H9 (cell line): ENCODE measurements around the gene TRPM8. TPM values are rescaled to one million over a fixed set of nuclear protein-coding genes. Genes with fewer than 3 reads are reported as not detected.

ENCODE experiments used
- DNase-seq: peaks from one replicate; pipeline ENCODE4 v3.0.0-alpha.2; 2017
- H2AFZ ChIP-seq: one replicate; pipeline ENCODE4 v1.6.1; 2013; ENCODE audit warnings: mild to moderate bottlenecking, low read length, control low read depth, moderate library complexity
- H2AK5ac ChIP-seq: 2 replicates; pipeline ENCODE4 v1.6.1; 2013; ENCODE audit warnings: low read length, control low read depth, mixed read lengths; ENCODE audit not compliant: insufficient read length
- H2BK120ac ChIP-seq: one replicate; pipeline ENCODE4 v1.6.1; 2013; ENCODE audit warnings: low read depth, mild to moderate bottlenecking, low read length, control low read depth, inconsistent platforms; ENCODE audit not compliant: poor library complexity, severe bottlenecking
- H2BK12ac ChIP-seq: 2 replicates; pipeline ENCODE4 v1.6.1; 2013; ENCODE audit warnings: low read length, control low read depth, mixed read lengths, low read depth; ENCODE audit not compliant: insufficient read length
- H2BK15ac ChIP-seq: 2 replicates; pipeline ENCODE4 v1.6.1; 2013; ENCODE audit warnings: low read depth, low read length, control low read depth
- H2BK20ac ChIP-seq: one replicate; pipeline ENCODE4 v1.6.1; 2013; ENCODE audit warnings: low read depth, mild to moderate bottlenecking, low read length, control low read depth, inconsistent platforms; ENCODE audit not compliant: poor library complexity, severe bottlenecking
- H2BK5ac ChIP-seq: 2 replicates; pipeline ENCODE4 v1.6.1; 2013; ENCODE audit warnings: low read length, control low read depth, mixed read lengths; ENCODE audit not compliant: insufficient read length
- H3K14ac ChIP-seq: 2 replicates; pipeline ENCODE4 v1.6.1; 2013; ENCODE audit warnings: low read length, control low read depth; ENCODE audit not compliant: insufficient read depth
- H3K18ac ChIP-seq: 2 replicates; pipeline ENCODE4 v1.6.1; 2013; ENCODE audit warnings: low read depth, mild to moderate bottlenecking, mixed read lengths, low read length, control low read depth; ENCODE audit not compliant: insufficient read length
- H3K23ac ChIP-seq: 2 replicates; pipeline ENCODE4 v1.6.1; 2013; ENCODE audit warnings: low read length, control low read depth, mixed read lengths, low read depth; ENCODE audit not compliant: insufficient read length
- H3K23me2 ChIP-seq: 2 replicates; pipeline ENCODE4 v1.6.1; 2013; ENCODE audit warnings: low read depth, mild to moderate bottlenecking, mixed read lengths, low read length, control low read depth; ENCODE audit not compliant: insufficient read length, poor library complexity, severe bottlenecking
- H3K27ac ChIP-seq: 2 replicates; pipeline ENCODE4 v1.5.1; 2013; ENCODE audit warnings: low read length, control low read depth, mixed read lengths, low read depth; ENCODE audit not compliant: insufficient read length
- H3K27me3 ChIP-seq: 2 replicates; pipeline ENCODE4 v1.6.1; 2013; ENCODE audit warnings: low read length, control low read depth, inconsistent platforms; ENCODE audit not compliant: insufficient read depth
- H3K4ac ChIP-seq: 2 replicates; pipeline ENCODE4 v1.6.1; 2013; ENCODE audit warnings: low read depth, mild to moderate bottlenecking, control low read depth, inconsistent platforms, low read length, moderate library complexity
- H3K4me1 ChIP-seq: 2 replicates; pipeline ENCODE4 v1.6.1; 2013; ENCODE audit warnings: low read length, control low read depth, inconsistent platforms; ENCODE audit not compliant: insufficient read depth
- H3K4me2 ChIP-seq: 2 replicates; pipeline ENCODE4 v1.6.1; 2013; ENCODE audit warnings: low read length, control low read depth, mixed read lengths; ENCODE audit not compliant: insufficient read length, insufficient read depth
- H3K56ac ChIP-seq: 2 replicates; pipeline ENCODE4 v1.6.1; 2013; ENCODE audit warnings: low read depth, mild to moderate bottlenecking, mixed read lengths, low read length, control low read depth; ENCODE audit not compliant: insufficient read length
- H3K79me1 ChIP-seq: 2 replicates; pipeline ENCODE4 v1.6.1; 2013; ENCODE audit warnings: low read depth, mild to moderate bottlenecking, moderate library complexity, low read length, control low read depth, inconsistent platforms; ENCODE audit not compliant: insufficient read depth, poor library complexity, severe bottlenecking
- H3K79me2 ChIP-seq: 2 replicates; pipeline ENCODE4 v1.6.1; 2013; ENCODE audit warnings: low read length, control low read depth, inconsistent platforms; ENCODE audit not compliant: insufficient read depth
- H3K9ac ChIP-seq: 2 replicates; pipeline ENCODE4 v1.6.1; 2013; ENCODE audit warnings: low read length, control low read depth, mixed read lengths; ENCODE audit not compliant: insufficient read length; ENCODE audit errors: extremely low read depth
- H3K9me3 ChIP-seq: one replicate; pipeline ENCODE4 v1.6.1; 2013; ENCODE audit warnings: low read depth, low read length, inconsistent platforms; ENCODE audit not compliant: control insufficient read depth
- H3T11ph ChIP-seq: one replicate; pipeline ENCODE4 v1.6.1; 2013; ENCODE audit warnings: mild to moderate bottlenecking, low read length, control low read depth, inconsistent platforms
- H4K20me1 ChIP-seq: one replicate; pipeline ENCODE4 v1.6.1; 2013; ENCODE audit not compliant: control insufficient read depth, insufficient read length, insufficient read depth
- H4K5ac ChIP-seq: 2 replicates; pipeline ENCODE4 v1.6.1; 2013; ENCODE audit warnings: low read depth, mild to moderate bottlenecking, mixed read lengths, low read length, control low read depth; ENCODE audit not compliant: insufficient read length
- H4K8ac ChIP-seq: replicated peaks from 2 replicates; pipeline ENCODE4 v1.6.1; 2013; ENCODE audit warnings: low read length, control low read depth, mixed read lengths, low read depth; ENCODE audit not compliant: insufficient read length
- H4K91ac ChIP-seq: 2 replicates; pipeline ENCODE4 v1.6.1; 2013; ENCODE audit warnings: low read depth, mild to moderate bottlenecking, moderate library complexity, mixed read lengths, low read length, control low read depth; ENCODE audit not compliant: insufficient read length
- H3K27ac Mint-ChIP-seq, 3 experiments: 2 replicates in 2 of 3; 3 replicates in 1 of 3; pipeline ENCODE4 v1.8.0; 2020 to 2021; ENCODE audit warnings: mixed read lengths in 3 of 3, mild to moderate bottlenecking in 1 of 3, moderate library complexity in 1 of 3
- H3K27me3 Mint-ChIP-seq: 2 replicates; pipeline ENCODE4 v1.8.0; 2021; ENCODE audit warnings: low read depth, mild to moderate bottlenecking, moderate library complexity, mixed read lengths
- H3K36me3 Mint-ChIP-seq, 3 experiments: 2 replicates in 2 of 3; 3 replicates in 1 of 3; pipeline ENCODE4 v1.8.0; 2020 to 2021; ENCODE audit warnings: low read depth in 3 of 3, mixed read lengths in 3 of 3; ENCODE audit not compliant: insufficient read depth in 1 of 3
- H3K4me1 Mint-ChIP-seq, 2 experiments: 2 replicates each; pipeline ENCODE4 v1.8.0; 2020; ENCODE audit warnings: mixed read lengths in 2 of 2
- H3K4me3 Mint-ChIP-seq, 2 experiments: 2 replicates in 1 of 2; 3 replicates in 1 of 2; pipeline ENCODE4 v1.8.0; 2020 to 2021; ENCODE audit warnings: mild to moderate bottlenecking in 2 of 2, mixed read lengths in 2 of 2, moderate library complexity in 1 of 2
- H3K9me3 Mint-ChIP-seq, 2 experiments: 2 replicates in 1 of 2; 3 replicates in 1 of 2; pipeline ENCODE4 v1.8.0; 2020; ENCODE audit warnings: mild to moderate bottlenecking in 2 of 2, mixed read lengths in 2 of 2, moderate library complexity in 1 of 2
- WGBS: extraction: QIAGEN DNeasy Blood & Tissue Kit; methylation state at CpG from one replicate; pipeline ENCODE4 v1.1.7; 2013; ENCODE audit warnings: missing lambda C conversion rate, low lambda C conversion rate, mixed read lengths; ENCODE audit not compliant: insufficient read length; ENCODE audit errors: extremely low coverage; 5-methylcytosine and 5-hydroxymethylcytosine counted together
- total RNA-seq: library from RNA; stranded (reverse); gene quantifications from 2 replicates; pipeline ENCODE4 v1.2.1, GENCODE V29; 2021
- TF ChIP-seq, protein P1 (sequence below): fragments of 200-600 bp; sonication (generic); conservative IDR thresholded peaks from 3 replicates; pipeline ENCODE4 v1.8.0; 2021; ENCODE audit warnings: antibody characterized with exemption, mild to moderate bottlenecking

The TRPM8 gene
- total RNA-seq, 1 experiment from 2014 or later: 0.28 TPM

DNA sequence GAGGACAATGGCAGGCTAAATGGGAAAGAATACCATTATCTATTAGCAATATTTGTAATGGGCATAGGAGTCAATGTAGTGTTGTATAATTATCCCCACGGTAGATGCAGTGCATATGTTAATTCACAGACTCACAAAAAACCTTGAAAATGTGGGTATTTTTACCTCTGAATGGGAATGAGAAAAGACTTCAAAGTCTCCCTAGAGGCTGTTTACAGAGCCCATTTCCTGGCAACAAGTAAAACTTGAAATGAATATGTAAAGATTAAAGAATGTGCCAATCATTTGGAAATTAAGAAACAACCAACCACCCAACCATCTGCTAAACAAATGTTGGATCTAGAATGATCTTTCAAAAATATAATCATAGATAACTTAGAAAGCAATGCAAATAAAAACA lies 27.1 kb downstream of the TRPM8 start:
- Histone ChIP-seq H3K23me2 (no peaks in the 10 kb centered on the region), H3K27me3 (no peaks in the 10 kb centered on the region), H3K56ac (no peak overlapping the region), H3K23ac (no peak overlapping the region), H3K9ac (no peak overlapping the region), H3T11ph (no peak overlapping the region), H2BK120ac (no peak overlapping the region), H3K4ac (no peak overlapping the region), H3K79me2 (no peaks in the 10 kb centered on the region), H4K20me1 (no peaks in the 10 kb centered on the region), H4K5ac (no peak overlapping the region), H3K18ac (no peak overlapping the region), H4K8ac (no peak overlapping the region), H3K9me3 (no peaks in the 10 kb centered on the region), H2AFZ (no peak overlapping the region), H2BK5ac (no peak overlapping the region), H4K91ac (no peak overlapping the region), H2BK20ac (no peak overlapping the region), H3K27ac (no peak overlapping the region), H3K14ac (no peak overlapping the region), H2BK12ac (no peak overlapping the region), H2AK5ac (no peak overlapping the region), H3K79me1 (no peaks in the 10 kb centered on the region), H3K4me2 (no peak overlapping the region), H2BK15ac (no peak overlapping the region), H3K4me1 (no peaks in the 10 kb centered on the region)
- H3K4me3 Mint-ChIP-seq: no peak overlapping the region
- H3K4me1 Mint-ChIP-seq: peaks cover 3 to 5% of the 10 kb centered on the region in 2 experiments; a peak in 2 of 4 replicates
- H3K36me3 Mint-ChIP-seq: no peaks in the 10 kb centered on the region
- H3K9me3 Mint-ChIP-seq: peaks cover 4% of the 10 kb centered on the region in 2 experiments; a peak in 3 of 5 replicates
- peaks cover 14% of the 10 kb centered on the region for H3K27me3 Mint-ChIP-seq
- no peak for DNase-seq
- TF ChIP-seq, protein P1, sequence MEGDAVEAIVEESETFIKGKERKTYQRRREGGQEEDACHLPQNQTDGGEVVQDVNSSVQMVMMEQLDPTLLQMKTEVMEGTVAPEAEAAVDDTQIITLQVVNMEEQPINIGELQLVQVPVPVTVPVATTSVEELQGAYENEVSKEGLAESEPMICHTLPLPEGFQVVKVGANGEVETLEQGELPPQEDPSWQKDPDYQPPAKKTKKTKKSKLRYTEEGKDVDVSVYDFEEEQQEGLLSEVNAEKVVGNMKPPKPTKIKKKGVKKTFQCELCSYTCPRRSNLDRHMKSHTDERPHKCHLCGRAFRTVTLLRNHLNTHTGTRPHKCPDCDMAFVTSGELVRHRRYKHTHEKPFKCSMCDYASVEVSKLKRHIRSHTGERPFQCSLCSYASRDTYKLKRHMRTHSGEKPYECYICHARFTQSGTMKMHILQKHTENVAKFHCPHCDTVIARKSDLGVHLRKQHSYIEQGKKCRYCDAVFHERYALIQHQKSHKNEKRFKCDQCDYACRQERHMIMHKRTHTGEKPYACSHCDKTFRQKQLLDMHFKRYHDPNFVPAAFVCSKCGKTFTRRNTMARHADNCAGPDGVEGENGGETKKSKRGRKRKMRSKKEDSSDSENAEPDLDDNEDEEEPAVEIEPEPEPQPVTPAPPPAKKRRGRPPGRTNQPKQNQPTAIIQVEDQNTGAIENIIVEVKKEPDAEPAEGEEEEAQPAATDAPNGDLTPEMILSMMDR: no peak
- H3K27ac Mint-ChIP-seq: no peak overlapping the region
- no CpG with 5 or more reads among the region's 1 CpG for WGBS
